ENCODE data around the gene SLC39A6. TPM values are rescaled to one million over a fixed set of nuclear protein-coding genes. Genes with fewer than 3 reads are reported as not detected.
"Not testable (repeated sequence)": the region's sequence is repeated elsewhere in the genome, so short reads cannot be mapped to it uniquely, and the experiment has no call there.

The SLC39A6 gene
- total RNA-seq, 1 donor from 2014 or later: 11.9 TPM

GRCh38 chr18:36075862-36076587 lies 53.1 kb downstream of the SLC39A6 start:
- no peaks in the 10 kb centered on the region for H3K4me1 ChIP-seq
- no peak overlapping the region for H3K4me3 ChIP-seq
- no peak for TF ChIP-seq CTCF (IDR thresholded peaks at IDR 0.05; ENCODE audit: borderline replicate concordance)
- peaks cover 8% of the 10 kb centered on the region for H3K9me3 ChIP-seq (replicated peaks)
- no peak overlapping the region for H3K27ac ChIP-seq (replicated peaks)
- no peak for DNase-seq
- H3K27me3 ChIP-seq (ENCODE audit: low read depth): peaks cover 17% of the 10 kb centered on the region
- no peaks in the 10 kb centered on the region for H3K36me3 ChIP-seq
- intact Hi-C loops (cut with micrococcal nuclease): no loop called here

- Histone ChIP-seq H3K36me3 (no peaks in the 10 kb centered on the region), H3K4me3 (no peak overlapping the region), H3K27ac (replicated peaks) (no peak overlapping the region), H3K4me1 (no peaks in the 10 kb centered on the region), H3K9me3 (replicated peaks) (no peaks in the 10 kb centered on the region), H3K27me3 (ENCODE audit: low read depth) (peaks cover 17% of the 10 kb centered on the region)
- intact Hi-C loops (cut with micrococcal nuclease): no loop called here
- TF ChIP-seq CTCF (IDR thresholded peaks at IDR 0.05; ENCODE audit: borderline replicate concordance): no peak
- DNase-seq: no peak
Observed at GRCh38 chr18:36074435-36074834, 54.7 kb downstream of the SLC39A6 start.

- Histone ChIP-seq H3K4me1 (no peaks in the 10 kb centered on the region), H3K27me3 (ENCODE audit: low read depth) (peaks cover 17% of the 10 kb centered on the region), H3K4me3 (no peak overlapping the region), H3K27ac (replicated peaks) (no peak overlapping the region), H3K36me3 (no peaks in the 10 kb centered on the region), H3K9me3 (replicated peaks) (no peaks in the 10 kb centered on the region)
- no peak for TF ChIP-seq CTCF (IDR thresholded peaks at IDR 0.05; ENCODE audit: borderline replicate concordance)
- intact Hi-C loops (cut with micrococcal nuclease): no loop called here
- DNase-seq: no peak
Observed at GRCh38 chr18:36073676-36074075, 55.5 kb downstream of the SLC39A6 start.

- intact Hi-C loops (cut with micrococcal nuclease); H3K4me3 ChIP-seq; H3K4me1 ChIP-seq; DNase-seq; H3K9me3 ChIP-seq (replicated peaks); H3K36me3 ChIP-seq; H3K27ac ChIP-seq (replicated peaks): not testable (repeated sequence)
- H3K27me3 ChIP-seq (ENCODE audit: low read depth): peaks cover 17% of the 10 kb centered on the region
Observed at GRCh38 chr18:36072406-36072805, 56.7 kb downstream of the SLC39A6 start.

GRCh38 chr18:36067055-36067957 lies 61.8 kb downstream of the SLC39A6 start, which contains the start of gene RPRD1A:
RPRD1A (minus strand) TSS chr18:36067559; CDS start chr18:36067404, 155 bp downstream.
- Histone ChIP-seq H3K4me1 (peaks cover 32% of the 10 kb centered on the region), H3K27me3 (ENCODE audit: low read depth) (peaks cover 2% of the 10 kb centered on the region), H3K36me3 (no peaks in the 10 kb centered on the region), H3K27ac (replicated peaks) (peak within 1 kb of the TSS; percentile 88), H3K4me3 (peak within 1 kb of the TSS; percentile 90), H3K9me3 (replicated peaks) (no peaks in the 10 kb centered on the region)
- DNase-seq: peak; percentile 99
- TF ChIP-seq CTCF (IDR thresholded peaks at IDR 0.05; ENCODE audit: borderline replicate concordance): no peak
- intact Hi-C loops (cut with micrococcal nuclease): no loop called here
